ENCODE measurements around the gene SLC35F1.

SLC35F1 gene

DNA sequence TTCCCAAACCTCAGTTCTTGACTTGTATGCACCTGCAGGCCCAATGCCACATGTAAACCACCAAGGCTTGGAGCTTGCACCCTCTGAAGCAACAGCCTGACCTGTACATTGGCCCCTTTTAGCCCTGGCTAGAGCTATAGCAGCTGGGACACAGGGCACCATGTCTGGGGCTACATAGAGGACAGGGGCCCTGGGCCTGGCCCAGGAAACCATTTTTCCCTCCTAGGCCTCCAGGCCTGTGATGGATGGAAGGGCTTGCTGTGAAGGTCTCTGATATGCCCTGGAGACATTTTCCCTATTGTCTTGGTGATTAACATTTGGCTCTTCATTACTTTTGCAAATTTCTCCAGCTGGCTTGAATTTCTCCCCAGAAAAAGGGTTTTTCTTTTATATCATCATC is 64.6 kb downstream of the SLC35F1 start:
- no peak for TF ChIP-seq ZNF530 (tag by site-specific recombination; IDR thresholded peaks at IDR 0.05; ENCODE audit: low read depth)
- TF ChIP-seq, protein P1, sequence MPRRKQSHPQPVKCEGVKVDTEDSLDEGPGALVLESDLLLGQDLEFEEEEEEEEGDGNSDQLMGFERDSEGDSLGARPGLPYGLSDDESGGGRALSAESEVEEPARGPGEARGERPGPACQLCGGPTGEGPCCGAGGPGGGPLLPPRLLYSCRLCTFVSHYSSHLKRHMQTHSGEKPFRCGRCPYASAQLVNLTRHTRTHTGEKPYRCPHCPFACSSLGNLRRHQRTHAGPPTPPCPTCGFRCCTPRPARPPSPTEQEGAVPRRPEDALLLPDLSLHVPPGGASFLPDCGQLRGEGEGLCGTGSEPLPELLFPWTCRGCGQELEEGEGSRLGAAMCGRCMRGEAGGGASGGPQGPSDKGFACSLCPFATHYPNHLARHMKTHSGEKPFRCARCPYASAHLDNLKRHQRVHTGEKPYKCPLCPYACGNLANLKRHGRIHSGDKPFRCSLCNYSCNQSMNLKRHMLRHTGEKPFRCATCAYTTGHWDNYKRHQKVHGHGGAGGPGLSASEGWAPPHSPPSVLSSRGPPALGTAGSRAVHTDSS (tag by site-specific recombination; IDR thresholded peaks at IDR 0.05): no peak
- no peak for TF ChIP-seq ZNF548 (tag by site-specific recombination; IDR thresholded peaks at IDR 0.05)
- peak; percentile 97 for TF ChIP-seq ZNF585B (tag by site-specific recombination; IDR thresholded peaks at IDR 0.05)
- peak; percentile 82 for TF ChIP-seq SETDB1 (IDR thresholded peaks at IDR 0.05; ENCODE audit: insufficient read length, low read length)
- TF ChIP-seq, protein P2, sequence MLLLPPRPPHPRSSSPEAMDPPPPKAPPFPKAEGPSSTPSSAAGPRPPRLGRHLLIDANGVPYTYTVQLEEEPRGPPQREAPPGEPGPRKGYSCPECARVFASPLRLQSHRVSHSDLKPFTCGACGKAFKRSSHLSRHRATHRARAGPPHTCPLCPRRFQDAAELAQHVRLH (tag by site-specific recombination; IDR thresholded peaks at IDR 0.05): no peak
- peak; percentile 91; the same call in 1 of the 2 replicates for TF ChIP-seq TRIM28 (IDR thresholded peaks at IDR 0.05; ENCODE audit: borderline replicate concordance, low read length)
- no peak for TF ChIP-seq ZNF843 (tag by site-specific recombination; IDR thresholded peaks at IDR 0.05)
- TF ChIP-seq ZNF658 (tag by site-specific recombination; IDR thresholded peaks at IDR 0.05): no peak
- Histone ChIP-seq H3K9me3 (ENCODE audit: control insufficient read depth, insufficient read depth, low read depth, low read length) (no peaks in the 10 kb centered on the region; the same call in 1 of the 2 replicates), H3K4me1 (ENCODE audit: control insufficient read depth, insufficient read depth, low read length) (no peaks in the 10 kb centered on the region), H3K27ac (ENCODE audit: extremely low read depth, low read depth, low read length) (no peak overlapping the region), H3K36me3 (ENCODE audit: control insufficient read depth in 2 of 2, insufficient read depth in 1 of 2, low read length in 2 of 2) (no peaks in the 10 kb centered on the region), H3K4me3 (ENCODE audit: low read depth, low read length) (no peak overlapping the region)
- CTCF ChIA-PET: interaction anchor here (1.0 kb wide), 1 partner anchor 11 kb away, joined by 5 read pairs; no protein-coding TSS in a partner anchor
- POLR2A ChIA-PET: no interaction called here

DNA sequence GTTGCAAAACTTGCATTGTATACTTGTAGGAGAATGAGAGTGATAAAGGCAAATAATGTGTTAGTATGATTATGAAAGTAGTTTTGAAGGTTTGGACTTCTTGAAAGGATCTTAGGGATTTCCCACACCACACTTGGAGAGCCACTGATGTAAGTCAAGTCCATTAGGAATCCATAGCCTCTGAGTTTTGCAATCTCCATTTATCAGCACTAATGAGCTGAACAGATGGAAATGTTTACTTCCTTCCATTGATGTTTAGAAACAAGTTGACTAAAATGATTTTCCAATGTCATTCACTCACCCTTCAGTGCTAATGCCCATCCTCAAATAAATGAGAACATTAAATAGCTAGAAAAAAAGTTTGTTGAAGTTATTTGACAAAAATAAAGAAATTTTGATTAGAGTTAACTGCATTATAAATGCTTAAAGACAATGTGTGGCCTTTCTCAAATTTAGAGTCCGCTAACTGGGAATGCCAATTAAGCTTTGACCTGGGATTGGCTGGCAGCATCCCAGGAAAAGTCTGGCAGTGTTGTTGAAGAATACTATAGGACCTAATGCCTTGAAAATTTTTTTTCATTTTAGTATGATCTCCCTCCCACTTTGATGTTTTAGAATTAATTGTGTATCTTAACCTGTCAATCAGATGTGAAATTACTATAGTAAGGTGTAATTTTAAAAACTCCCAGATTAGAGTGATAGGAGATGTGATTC is 68.0 kb downstream of the SLC35F1 start:
- ChIA-PET CTCF (interaction anchor here (0.6 to 3.2 kb wide), 20 partner anchors 8 to 825 kb away, joined by 3 to 35 read pairs (median 4); no protein-coding TSS in a partner anchor), POLR2A (no interaction called here)
- TF ChIP-seq ZNF350 (tag by site-specific recombination; IDR thresholded peaks at IDR 0.05) (no peak), ZNF610 (tag by site-specific recombination; IDR thresholded peaks at IDR 0.05; ENCODE audit: borderline replicate concordance) (no peak), GLI4 (tag by site-specific recombination; IDR thresholded peaks at IDR 0.05) (no peak), ZNF175 (tag by site-specific recombination; IDR thresholded peaks at IDR 0.05) (no peak), FEZF1 (tag by site-specific recombination; IDR thresholded peaks at IDR 0.05) (no peak), ZNF24 (tag by site-specific recombination; IDR thresholded peaks at IDR 0.05) (no peak), ZNF843 (tag by site-specific recombination; IDR thresholded peaks at IDR 0.05) (no peak), ZNF169 (tag by site-specific recombination; IDR thresholded peaks at IDR 0.05) (no peak), ZNF555 (tag by site-specific recombination; conservative IDR thresholded peaks at IDR 0.05) (no peak)
- TF ChIP-seq, protein P3, sequence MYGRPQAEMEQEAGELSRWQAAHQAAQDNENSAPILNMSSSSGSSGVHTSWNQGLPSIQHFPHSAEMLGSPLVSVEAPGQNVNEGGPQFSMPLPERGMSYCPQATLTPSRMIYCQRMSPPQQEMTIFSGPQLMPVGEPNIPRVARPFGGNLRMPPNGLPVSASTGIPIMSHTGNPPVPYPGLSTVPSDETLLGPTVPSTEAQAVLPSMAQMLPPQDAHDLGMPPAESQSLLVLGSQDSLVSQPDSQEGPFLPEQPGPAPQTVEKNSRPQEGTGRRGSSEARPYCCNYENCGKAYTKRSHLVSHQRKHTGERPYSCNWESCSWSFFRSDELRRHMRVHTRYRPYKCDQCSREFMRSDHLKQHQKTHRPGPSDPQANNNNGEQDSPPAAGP (tag by site-specific recombination; IDR thresholded peaks at IDR 0.05): no peak
- TF ChIP-seq, protein P4, sequence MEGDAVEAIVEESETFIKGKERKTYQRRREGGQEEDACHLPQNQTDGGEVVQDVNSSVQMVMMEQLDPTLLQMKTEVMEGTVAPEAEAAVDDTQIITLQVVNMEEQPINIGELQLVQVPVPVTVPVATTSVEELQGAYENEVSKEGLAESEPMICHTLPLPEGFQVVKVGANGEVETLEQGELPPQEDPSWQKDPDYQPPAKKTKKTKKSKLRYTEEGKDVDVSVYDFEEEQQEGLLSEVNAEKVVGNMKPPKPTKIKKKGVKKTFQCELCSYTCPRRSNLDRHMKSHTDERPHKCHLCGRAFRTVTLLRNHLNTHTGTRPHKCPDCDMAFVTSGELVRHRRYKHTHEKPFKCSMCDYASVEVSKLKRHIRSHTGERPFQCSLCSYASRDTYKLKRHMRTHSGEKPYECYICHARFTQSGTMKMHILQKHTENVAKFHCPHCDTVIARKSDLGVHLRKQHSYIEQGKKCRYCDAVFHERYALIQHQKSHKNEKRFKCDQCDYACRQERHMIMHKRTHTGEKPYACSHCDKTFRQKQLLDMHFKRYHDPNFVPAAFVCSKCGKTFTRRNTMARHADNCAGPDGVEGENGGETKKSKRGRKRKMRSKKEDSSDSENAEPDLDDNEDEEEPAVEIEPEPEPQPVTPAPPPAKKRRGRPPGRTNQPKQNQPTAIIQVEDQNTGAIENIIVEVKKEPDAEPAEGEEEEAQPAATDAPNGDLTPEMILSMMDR (tag by site-specific recombination; IDR thresholded peaks at IDR 0.05): no peak
- Histone ChIP-seq H3K27ac (ENCODE audit: extremely low read depth, low read depth, low read length) (no peak overlapping the region), H3K4me1 (ENCODE audit: control insufficient read depth, insufficient read depth, low read length) (no peaks in the 10 kb centered on the region), H3K9me3 (ENCODE audit: control insufficient read depth, insufficient read depth, low read depth, low read length) (no peaks in the 10 kb centered on the region), H3K36me3 (ENCODE audit: control insufficient read depth in 2 of 2, insufficient read depth in 1 of 2, low read length in 2 of 2) (no peaks in the 10 kb centered on the region), H3K4me3 (ENCODE audit: low read depth, low read length) (no peak overlapping the region)
